Left lung (tissue), 10 donors: Measurements from ENCODE around the gene ZHX3. TPM values are rescaled to one million over a fixed set of nuclear protein-coding genes. Genes with fewer than 3 reads are reported as not detected.

ENCODE experiments used
- ATAC-seq: fragments of 200-7000 bp; cut with Tn5 transposase; one replicate; pipeline ENCODE4 v1.9.1; 2020; ENCODE audit warnings: moderate library complexity
- DNase-seq, 4 donors: peaks; one replicate each; pipeline ENCODE4 v3.0.0-alpha.2; 2013 to 2020
- H3K27ac ChIP-seq, 2 donors: fragments of 200-600 bp; sonication (generic) in 1 of 2; one replicate each; pipeline versions ENCODE4 v1.5.0 to v1.8.0; 2020 to 2021
- H3K27me3 ChIP-seq, 2 donors: fragments of 200-600 bp; sonication (generic) in 1 of 2; one replicate each; pipeline versions ENCODE4 v1.5.0 to v1.8.0; 2020 to 2021
- H3K36me3 ChIP-seq, 2 donors: fragments of 200-600 bp; sonication (generic) in 1 of 2; one replicate each; pipeline versions ENCODE4 v1.5.0 to v1.8.0; 2020 to 2021
- H3K4me1 ChIP-seq, 2 donors: fragments of 200-600 bp; one replicate each; pipeline ENCODE4 v1.8.0; 2021
- H3K4me3 ChIP-seq, 2 donors: fragments of 200-600 bp; sonication (generic) in 1 of 2; one replicate each; pipeline versions ENCODE4 v1.5.0 to v1.8.0; 2020 to 2021; ENCODE audit warnings: mild to moderate bottlenecking in 1 of 2
- H3K9me3 ChIP-seq, 2 donors: fragments of 200-600 bp; sonication (generic) in 1 of 2; one replicate each; pipeline versions ENCODE4 v1.5.0 to v1.8.0; 2020 to 2021
- intact Hi-C, 2 donors: fragments of 100-400 bp; cut with DNase I; formaldehyde crosslinking; loops; one replicate each; pipeline versions ENCODE4 v1.11.2 to v1.14.2; 2022
- polyA plus RNA-seq, 6 donors: library from polyadenylated mRNA; unstranded; fragments of 120-200 nt; gene quantifications; one replicate each; pipeline ENCODE4 v1.2.1, GENCODE V29; 2013; ENCODE audit not compliant: insufficient read length in 6 of 6
- total RNA-seq, 2 donors: library from RNA; stranded (reverse); fragmentation: NEBNext Ultra II Directional; extraction: Animal tissue kit (Norgen Biotek cat#: 25700); gene quantifications; one replicate each; pipeline ENCODE4 v1.2.1, GENCODE V29; 2021
- TF ChIP-seq, protein P1 (sequence below), 2 donors: fragments of 200-600 bp; sonication (generic) in 1 of 2; IDR thresholded peaks; one replicate each; pipeline versions ENCODE4 v1.5.0 to v1.8.0; 2021; ENCODE audit warnings: antibody characterized with exemption in 2 of 2
- donor health status: DM: no; HTN: yes; CAD: no.
- donor health status: DM: no; HTN: no; CAD: no.

ZHX3 gene
- total and polyA plus RNA-seq, 8 donors, result 8.1 to 47.9 (median 11.2) TPM

DNA sequence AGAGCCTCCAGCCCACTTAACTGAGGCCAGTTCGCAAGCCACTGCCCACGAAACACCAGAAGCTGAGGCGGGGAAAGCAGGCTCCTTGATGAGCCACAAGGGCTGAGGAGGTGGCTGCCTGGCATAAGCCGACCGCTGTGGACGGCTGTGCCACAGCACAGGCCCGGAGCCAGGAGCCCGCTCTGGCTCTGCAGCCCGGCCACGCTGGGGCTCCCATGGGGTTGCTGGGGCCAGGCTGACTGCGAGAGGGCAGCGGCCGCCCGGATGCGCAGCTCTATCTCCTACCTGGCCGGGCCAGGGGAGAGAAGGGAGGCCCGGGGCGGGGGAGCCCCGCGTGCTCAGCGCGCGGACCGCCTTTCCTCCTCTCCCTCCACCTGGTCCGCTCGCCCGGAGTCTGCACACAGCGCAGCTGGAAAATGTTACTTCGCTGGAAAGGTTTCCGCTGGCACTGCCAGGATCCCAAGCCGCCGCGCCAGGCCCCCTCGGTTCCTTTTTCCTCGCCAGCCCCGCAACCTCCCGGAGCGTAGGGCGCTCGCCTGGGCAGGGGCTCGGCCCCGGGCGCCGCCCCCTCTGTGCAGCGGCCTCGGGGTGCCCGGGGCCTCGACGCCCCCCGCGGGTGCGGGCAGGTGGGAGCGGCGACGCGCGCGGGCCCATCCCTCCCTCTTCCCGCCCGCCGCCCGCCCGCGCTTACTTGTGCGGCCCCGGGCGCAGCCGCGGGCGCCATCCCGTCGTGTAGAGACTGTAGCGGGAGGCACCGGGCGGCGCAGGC, 48.4 kb upstream of the ZHX3 start:
- ATAC-seq, result peak; percentile 26
- H3K36me3 ChIP-seq, result no peaks in the 10 kb centered on the region
- no peak overlapping the region for H3K27ac ChIP-seq
- intact Hi-C loops, result no loop called here
- peaks cover 36 to 66% of the 10 kb centered on the region in 2 donors for H3K27me3 ChIP-seq
- no peak for DNase-seq
- TF ChIP-seq, protein P1, sequence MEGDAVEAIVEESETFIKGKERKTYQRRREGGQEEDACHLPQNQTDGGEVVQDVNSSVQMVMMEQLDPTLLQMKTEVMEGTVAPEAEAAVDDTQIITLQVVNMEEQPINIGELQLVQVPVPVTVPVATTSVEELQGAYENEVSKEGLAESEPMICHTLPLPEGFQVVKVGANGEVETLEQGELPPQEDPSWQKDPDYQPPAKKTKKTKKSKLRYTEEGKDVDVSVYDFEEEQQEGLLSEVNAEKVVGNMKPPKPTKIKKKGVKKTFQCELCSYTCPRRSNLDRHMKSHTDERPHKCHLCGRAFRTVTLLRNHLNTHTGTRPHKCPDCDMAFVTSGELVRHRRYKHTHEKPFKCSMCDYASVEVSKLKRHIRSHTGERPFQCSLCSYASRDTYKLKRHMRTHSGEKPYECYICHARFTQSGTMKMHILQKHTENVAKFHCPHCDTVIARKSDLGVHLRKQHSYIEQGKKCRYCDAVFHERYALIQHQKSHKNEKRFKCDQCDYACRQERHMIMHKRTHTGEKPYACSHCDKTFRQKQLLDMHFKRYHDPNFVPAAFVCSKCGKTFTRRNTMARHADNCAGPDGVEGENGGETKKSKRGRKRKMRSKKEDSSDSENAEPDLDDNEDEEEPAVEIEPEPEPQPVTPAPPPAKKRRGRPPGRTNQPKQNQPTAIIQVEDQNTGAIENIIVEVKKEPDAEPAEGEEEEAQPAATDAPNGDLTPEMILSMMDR (IDR thresholded peaks at IDR 0.05), result no peak
- H3K4me3 ChIP-seq, result peak overlapping the region in 1 of 2 donors; percentile 7
- peaks cover 0 to 3% of the 10 kb centered on the region in 2 donors for H3K9me3 ChIP-seq
- peaks cover 0 to 8% of the 10 kb centered on the region in 2 donors for H3K4me1 ChIP-seq

DNA sequence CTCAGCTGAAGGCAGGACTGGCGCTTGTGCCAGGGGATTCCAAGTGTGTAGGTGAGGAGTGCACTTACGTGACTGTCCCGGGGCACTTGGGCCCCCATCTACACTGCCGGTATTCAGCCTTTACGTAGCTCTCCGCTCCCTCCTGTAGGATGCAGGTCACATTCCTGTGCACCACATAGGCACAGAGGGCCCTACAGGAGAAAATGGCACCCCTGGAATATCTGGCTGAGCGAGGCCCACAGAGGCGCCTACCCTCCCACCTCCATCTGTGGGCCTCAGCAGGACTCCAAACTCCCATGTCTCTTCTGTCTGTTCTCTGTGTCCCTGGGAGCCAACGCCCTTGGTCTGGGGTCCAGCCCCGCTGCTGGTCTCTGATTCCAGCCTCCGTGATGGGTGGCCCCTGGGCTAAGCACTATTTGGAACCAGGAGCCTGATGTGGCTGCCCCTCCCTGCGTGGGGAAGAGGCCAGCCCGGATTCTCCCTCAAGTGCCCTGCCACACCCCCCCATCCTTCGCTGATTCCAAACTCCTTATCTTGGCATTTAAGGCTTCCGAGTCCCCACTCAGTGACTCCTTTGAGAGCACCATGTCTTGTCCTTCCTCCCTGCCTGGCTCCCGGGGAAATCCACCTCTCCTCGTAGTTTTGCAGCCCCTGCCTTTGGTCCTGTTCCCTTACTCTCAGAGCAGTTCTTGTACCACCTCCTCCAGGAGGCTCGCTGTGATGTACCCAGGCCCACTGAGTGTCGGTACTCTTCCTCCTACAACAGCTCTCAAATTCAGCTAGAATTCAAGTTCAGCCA, 47.6 kb upstream of the ZHX3 start:
- Histone ChIP-seq H3K36me3 (no peaks in the 10 kb centered on the region), H3K27ac (no peak overlapping the region), H3K4me1 (peaks cover 0 to 8% of the 10 kb centered on the region in 2 donors), H3K4me3 (no peak overlapping the region), H3K27me3 (peaks cover 36 to 66% of the 10 kb centered on the region in 2 donors), H3K9me3 (no peaks in the 10 kb centered on the region)
- no peak for DNase-seq
- TF ChIP-seq, protein P1 (IDR thresholded peaks at IDR 0.05), result no peak
- intact Hi-C loops, result no loop called here
- no peak for ATAC-seq

DNA sequence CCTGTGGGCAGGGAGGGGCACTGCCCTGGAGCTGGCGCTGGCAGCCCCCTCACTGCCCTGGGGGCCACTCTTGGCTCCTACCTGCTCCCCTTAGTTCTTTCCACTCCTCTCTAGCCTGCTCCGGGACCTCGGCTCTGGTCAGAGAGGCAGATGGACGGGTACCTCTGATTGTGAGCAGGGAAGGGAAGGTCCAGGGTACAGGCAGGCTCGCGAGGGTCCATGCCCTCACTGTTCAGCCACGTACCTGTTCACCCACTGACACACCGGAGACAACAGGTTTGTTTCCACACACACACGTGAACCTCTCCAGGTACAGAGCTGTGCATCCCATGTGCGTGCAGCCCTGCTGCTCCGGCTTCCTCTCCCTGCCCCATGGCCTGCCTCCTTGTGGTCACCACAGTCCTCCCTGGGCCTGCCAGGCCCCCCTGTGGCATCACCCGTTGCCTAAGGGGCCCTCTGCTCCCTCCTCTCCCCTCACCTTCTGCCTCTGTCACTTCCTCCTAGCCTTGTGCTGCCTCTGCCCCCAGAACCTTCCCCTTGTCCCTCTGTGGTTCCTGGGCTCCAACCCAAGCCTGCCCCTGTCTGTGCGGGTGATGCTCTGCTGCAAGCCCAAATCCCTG, 46.8 kb upstream of the ZHX3 start:
- H3K4me1 ChIP-seq, result peaks cover 0 to 8% of the 10 kb centered on the region in 2 donors
- DNase-seq, result no peak
- ATAC-seq, result no peak
- TF ChIP-seq, protein P1 (IDR thresholded peaks at IDR 0.05), result no peak
- intact Hi-C loops, result no loop called here
- H3K36me3 ChIP-seq, result no peaks in the 10 kb centered on the region
- H3K9me3 ChIP-seq, result no peaks in the 10 kb centered on the region
- H3K4me3 ChIP-seq, result no peak overlapping the region
- no peak overlapping the region for H3K27ac ChIP-seq
- peaks cover 36 to 58% of the 10 kb centered on the region in 2 donors for H3K27me3 ChIP-seq

DNA sequence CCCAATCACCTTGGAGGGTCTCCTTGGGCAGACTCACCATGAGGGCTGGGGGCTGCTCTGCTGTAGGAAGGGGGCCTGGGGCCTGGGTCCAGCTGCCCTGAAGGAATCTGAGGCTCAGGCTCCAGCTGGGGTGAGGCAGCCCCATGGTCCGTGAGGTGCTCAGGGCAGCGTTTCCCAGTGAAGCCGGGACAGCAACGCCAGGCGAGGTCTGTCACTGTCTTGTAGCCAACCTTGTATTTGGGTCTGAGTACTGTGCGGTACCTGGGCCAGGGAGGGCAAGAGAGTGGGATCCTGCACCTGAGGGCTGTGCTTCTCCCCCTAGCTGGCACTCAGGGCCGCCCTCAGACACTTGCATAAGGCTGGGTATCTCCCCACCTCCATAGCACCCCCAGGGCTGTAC, 46.1 kb upstream of the ZHX3 start:
- H3K9me3 ChIP-seq, result no peaks in the 10 kb centered on the region
- peaks cover 36 to 51% of the 10 kb centered on the region in 2 donors for H3K27me3 ChIP-seq
- peaks cover 0 to 8% of the 10 kb centered on the region in 2 donors for H3K4me1 ChIP-seq
- no peak for DNase-seq
- H3K4me3 ChIP-seq, result no peak overlapping the region
- no peak for ATAC-seq
- no peaks in the 10 kb centered on the region for H3K36me3 ChIP-seq
- no peak overlapping the region for H3K27ac ChIP-seq
- intact Hi-C loops, result no loop called here
- TF ChIP-seq, protein P1 (IDR thresholded peaks at IDR 0.05), result no peak

DNA sequence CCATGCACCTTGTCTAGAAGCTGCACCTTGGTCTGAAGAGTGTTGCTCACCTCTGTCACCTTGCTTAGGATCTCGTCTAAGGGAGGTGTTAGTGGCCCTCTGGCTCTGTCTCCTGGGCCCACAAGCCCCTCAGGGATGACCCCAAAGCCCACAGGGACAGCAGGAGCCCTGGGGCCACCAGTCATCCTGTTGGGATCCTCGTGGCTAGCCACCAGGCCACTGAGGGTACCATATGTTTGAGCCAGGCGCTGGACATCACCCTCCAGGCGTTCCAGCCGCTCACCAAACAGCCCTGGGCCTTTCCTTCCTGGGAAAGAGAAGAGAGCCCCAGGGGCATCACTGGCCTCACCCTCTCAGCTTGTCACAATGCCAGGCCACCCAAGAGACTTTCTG, 45.2 kb upstream of the ZHX3 start:
- intact Hi-C loops, result no loop called here
- Histone ChIP-seq H3K27ac (no peak overlapping the region), H3K27me3 (peaks cover 31 to 42% of the 10 kb centered on the region in 2 donors), H3K4me1 (peaks cover 0 to 8% of the 10 kb centered on the region in 2 donors), H3K4me3 (no peak overlapping the region), H3K36me3 (peaks cover 0 to 7% of the 10 kb centered on the region in 2 donors), H3K9me3 (no peaks in the 10 kb centered on the region)
- ATAC-seq (no peak), DNase-seq (no peak)
- TF ChIP-seq, protein P1 (IDR thresholded peaks at IDR 0.05), result no peak
